ENCODE data around the gene FAM170B.

The FAM170B gene

DNA sequence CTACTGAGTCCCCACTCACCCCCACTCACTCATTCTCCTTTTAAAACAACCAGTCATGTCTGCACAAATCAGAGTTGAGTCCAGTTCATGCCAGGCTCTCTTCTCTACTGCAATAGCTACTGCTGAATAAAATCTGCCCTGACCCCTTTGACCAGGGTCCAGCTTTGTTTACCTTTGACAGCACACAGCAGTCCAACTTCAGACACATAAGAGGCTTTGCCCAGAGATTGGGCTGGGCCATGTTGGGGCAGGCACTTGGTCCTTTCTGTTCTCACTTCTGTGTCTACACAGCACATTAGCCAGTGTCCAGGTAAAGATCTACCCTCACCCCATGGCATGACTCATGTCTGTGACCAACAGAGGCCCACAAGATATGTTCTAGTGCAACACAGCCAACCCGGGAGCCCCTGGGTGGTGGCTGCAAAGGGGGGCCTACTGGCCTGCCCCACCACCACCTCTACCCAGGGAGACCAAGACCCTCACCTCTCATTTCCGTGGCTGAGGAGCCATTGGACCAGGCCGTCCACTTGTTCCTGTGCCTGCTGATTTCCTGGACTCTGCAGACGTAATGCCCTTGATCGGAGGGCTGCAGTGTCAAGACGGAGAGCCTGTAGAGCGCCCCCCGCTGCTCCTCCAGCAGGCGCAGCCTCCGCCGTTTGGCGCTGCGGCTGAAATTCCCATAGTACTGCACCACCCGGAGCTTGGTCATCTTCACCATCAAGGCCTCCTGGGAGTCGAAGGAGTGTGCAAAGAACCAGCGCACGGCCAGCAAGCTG, 26.5 kb downstream of the FAM170B start:
- DNase-seq (ENCODE audit: low read depth in 4 of 4, low spot score in 1 of 4) = no peak

DNA sequence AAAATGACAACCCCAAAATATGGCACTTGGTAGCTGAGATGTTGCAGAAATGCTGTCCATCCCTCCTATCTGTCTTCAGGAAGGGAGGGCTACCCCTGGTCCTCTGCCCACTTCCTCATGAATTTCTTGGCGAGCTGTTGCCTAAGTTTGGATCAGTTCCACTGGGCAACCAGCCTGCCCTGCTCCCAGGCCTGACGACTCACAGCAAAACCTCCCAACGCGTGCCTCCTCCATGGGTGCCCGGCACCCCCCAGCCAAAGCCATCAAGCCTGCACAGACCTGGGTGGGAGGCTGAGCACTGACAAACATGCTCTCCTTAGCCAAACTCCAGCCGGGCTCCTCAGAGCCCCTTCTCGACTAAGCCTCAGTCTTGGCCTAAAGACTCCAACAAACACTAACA, 27.4 kb downstream of the FAM170B start:
- no peak for DNase-seq (ENCODE audit: low read depth in 4 of 4, low spot score in 1 of 4)

DNA sequence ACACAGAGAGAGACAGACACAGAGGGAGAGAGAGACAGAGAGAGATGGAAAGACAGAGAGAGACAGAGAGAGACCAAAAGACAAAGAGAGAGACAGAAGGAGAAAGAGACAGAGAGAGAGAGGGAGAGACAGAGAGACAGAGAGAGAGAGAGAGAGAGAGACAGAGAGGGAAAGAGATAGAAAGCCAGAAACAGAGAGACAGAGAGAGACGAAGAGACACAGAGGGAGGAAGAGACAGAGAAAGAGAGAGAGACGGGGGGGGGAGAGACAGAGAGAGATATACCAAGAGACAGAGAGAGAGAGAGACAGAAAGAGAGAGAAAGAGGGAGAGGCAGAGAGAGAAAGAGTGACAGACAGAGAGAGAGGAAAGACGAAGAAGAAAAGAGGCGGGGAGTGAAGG, 28.7 kb downstream of the FAM170B start:
- no peak for DNase-seq (ENCODE audit: low read depth in 4 of 4, low spot score in 1 of 4)

DNA sequence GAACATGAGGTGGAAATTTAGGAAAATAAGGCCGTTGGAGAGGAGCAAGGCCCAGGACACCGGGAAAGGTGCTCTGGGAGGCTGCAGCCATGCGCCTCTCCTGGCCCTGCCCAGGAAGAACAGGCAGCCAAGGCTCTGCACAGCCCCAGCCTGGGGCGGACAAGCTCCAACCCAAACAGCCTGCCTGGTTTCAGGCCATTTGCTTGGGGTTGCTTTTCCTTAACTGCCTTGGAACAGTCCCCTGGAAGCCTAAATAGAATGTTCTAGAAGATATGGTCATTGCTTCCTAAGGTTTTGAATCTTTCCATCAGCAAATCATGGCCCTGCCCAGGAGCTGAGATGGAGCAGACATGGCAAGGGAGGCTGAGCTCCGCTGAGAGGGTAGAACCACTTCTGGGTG, 29.5 kb downstream of the FAM170B start:
- DNase-seq (ENCODE audit: low read depth in 4 of 4, low spot score in 1 of 4) = no peak

DNA sequence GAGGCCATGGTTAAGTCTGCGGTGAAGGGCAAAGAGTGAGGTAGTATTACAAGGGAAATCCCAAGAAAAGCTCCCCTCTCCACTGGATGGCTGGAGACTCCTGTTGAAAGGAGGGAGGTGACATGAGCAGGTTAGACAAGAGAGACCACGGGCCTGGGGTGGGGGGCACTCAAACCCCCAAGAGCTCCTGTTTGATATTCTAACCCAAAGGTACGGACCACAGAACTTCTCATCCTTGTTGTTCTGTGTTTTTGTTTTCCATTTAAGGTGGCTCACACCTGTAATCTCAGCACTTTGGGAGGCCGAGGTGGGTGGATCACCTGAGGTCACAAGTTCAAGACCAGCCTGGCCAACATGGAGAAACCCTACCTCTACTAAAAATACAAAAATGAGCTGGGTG, 30.1 kb downstream of the FAM170B start:
- no peak for DNase-seq (ENCODE audit: low read depth in 4 of 4, low spot score in 1 of 4)

DNA sequence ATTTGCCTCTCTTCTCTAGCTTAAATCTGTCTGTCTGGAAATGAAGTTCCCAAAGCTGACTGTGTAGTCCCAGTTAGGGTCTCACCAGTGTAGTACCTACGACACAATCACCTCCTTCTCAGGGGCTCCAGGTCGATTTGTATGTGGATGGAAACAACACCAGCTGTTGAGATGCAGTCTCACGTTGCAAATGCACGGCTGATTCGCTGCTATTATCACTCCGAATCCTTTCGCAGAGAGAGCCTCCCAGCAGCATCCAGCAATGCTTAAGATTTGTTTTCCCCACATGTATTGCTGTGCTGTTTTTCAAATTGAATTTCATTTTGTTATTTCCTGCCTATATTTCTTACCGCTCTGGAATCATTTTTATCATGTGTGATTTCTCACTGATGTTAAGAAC, 34.8 kb downstream of the FAM170B start:
- DNase-seq (ENCODE audit: low read depth in 4 of 4, low spot score in 1 of 4) = no peak

DNA sequence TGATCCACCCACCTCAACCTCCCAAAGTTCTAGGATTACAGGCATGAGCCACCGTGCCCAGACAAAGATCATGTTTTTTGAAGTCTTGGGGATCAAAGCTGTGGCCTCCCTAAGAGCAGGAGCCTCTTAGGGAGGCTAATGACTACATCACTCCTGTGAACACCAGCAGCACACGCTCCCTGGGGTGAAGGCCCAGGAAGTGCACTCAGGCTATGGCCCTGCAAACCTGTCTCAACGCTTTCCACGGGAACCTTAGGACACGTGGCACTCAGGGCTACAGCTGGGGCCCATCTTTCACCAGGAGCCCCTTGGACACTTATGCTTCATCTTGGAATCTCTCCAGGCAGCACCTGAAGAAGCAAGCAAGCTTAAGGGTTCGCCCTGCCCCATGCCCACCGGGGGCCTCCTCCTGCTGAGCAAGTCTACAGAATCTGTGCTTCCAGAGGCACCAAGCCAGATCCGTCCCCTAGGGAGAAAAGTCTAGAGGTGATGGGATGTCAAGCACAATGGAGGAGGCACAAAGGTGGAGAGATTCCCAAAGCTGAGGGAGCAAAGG, 36.9 kb downstream of the FAM170B start:
- no peak for DNase-seq (ENCODE audit: low read depth in 4 of 4, low spot score in 1 of 4)

DNA sequence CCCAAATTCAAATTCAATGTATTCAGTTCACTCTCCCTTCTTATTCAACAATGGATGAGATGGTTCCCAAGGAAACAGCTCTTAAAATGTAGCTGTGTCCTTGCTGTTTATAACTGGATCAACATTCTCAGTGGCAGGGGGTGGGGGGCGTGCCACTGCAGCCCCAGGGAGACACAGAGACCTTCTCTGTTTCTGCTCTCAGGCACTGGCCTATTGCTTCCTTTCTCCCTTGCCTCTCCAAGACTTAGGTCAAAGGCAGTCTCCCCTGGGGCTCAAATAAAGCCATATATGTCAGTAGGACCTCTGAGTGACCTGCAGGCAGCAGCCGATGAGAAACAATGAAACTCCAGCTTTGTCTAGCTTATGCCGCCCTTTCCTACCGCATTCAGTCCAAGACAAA, 39.2 kb downstream of the FAM170B start:
- DNase-seq (ENCODE audit: low read depth in 4 of 4, low spot score in 1 of 4) = no peak

DNA sequence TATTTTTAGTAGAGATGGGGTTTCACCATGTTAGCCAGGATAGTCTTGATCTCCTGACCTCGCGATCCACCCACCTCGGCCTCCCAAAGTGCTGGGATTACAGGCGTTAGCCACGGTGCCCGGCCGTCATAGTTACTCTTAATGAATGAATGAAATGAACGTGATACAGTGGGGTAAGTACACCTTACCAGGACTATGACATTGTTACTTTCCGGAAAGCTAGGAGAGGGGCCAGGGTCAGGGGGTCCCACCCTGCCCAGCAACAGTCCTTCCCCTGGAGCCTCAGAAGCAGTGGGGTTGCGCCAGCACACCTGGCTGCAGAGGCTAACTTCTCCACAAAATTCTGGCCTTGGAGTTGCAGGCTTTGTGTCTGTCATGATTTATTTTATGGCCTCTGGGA, 39.9 kb downstream of the FAM170B start:
- DNase-seq (ENCODE audit: low read depth in 4 of 4, low spot score in 1 of 4) = no peak

DNA sequence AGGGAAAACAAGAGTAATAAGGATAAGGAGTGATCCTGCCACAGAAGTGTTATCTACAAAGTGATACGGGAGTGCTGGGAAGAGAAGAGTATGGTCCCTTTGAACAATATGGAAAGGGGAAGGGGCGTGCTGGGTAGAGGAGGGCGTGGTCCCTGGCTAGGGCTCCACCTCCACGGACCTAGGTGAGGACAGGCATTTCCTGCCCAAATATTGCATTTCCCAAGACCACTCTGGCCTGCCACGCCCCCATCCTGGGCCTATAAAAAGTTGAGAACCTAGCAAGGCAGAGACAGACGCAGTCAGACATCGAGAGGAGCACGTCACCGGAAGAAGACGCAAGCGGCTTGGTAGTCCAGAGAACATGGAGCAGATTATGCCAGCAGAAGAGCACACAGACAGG, 41.3 kb downstream of the FAM170B start:
- DNase-seq (ENCODE audit: low read depth in 4 of 4, low spot score in 1 of 4) = no peak

DNA sequence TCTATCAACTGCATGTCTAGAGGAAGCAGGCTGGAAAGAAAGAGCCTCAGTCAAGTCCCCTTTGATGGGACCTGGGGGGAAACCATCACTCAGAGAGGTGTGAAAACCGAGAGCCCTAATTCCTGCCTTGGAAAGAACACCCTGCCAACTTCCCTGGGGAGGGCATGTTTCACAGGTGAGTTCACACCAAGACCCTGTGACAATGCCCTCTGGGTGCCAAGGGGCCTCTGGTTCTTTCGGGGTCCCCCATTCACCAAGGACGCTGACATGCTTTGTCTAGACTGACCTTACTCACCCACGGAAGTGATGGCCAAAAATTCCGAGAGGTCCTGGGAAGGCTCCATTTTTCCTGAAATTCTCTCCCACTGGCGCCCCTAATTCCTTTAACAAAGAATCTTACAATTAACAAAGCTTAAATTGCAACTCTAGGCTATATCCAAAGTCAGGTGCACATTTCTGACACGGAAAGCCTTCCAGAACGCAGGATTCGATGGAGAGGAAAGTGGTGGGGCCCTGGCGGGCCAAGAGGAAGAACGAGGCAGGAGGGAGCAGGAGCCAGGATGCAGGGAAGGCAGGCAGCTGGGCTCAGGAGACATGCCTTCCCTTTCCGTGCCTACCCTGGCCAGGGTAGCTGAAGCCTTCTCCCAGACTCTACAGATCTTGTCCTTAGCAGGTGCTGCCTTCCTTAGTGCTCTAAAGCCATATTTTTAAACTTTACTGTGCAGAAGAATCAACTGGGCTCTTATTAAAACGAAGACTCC, 42.2 kb downstream of the FAM170B start:
- no peak for DNase-seq (ENCODE audit: low read depth in 4 of 4, low spot score in 1 of 4)

DNA sequence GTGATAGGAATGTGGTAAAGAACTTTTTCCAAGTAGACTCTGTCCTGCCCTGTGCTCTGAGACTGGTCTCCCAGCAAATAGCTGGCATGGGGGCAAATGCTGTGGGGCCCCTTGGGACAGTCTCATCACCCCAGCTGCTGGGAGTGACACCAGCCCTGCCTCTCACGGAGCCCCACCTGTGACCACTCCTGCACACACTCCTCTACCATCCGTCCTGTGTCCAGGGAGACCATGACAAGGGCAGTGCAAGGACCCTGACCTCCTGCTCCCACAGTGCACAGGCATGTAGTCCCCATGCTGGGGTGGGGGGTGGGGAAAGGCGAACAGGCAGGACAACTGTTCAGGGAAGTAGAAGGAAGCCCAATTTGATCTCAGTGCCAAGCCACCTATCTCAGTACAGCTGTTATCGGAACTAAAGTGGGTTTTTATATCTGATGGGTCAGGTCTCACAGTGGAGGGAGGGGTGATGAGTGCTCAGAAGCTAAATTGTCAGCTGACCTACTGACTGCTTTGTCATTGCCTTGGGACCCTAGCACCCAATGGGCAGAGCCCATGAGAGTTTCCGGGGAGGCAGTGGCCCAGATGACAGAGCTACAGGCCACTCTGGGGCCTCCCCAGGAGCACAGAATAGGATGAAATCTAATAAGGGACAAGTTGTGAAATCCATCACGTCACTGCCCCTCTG, 43.0 kb downstream of the FAM170B start:
- no peak for DNase-seq (ENCODE audit: low read depth in 4 of 4, low spot score in 1 of 4)

DNA sequence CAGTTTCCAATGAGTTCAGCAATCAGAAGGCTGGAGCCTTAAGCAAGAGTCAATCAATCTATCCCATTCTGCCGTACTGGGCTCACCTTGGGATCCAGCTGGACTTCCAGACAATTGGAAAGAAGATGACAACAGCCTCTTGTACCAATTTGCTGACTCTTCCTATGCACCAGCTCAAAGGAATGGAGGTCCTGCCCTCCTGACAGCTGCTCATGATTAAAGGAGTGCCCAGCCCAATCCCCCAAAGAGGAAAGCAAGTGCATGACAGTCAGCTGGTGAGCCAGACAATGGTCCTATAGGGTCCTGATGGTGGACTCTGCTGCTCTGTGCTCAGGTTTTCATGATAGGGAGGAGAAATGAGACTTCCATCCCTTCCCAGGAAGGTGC, 43.6 kb downstream of the FAM170B start:
- no peak for DNase-seq (ENCODE audit: low read depth in 4 of 4, low spot score in 1 of 4)

DNA sequence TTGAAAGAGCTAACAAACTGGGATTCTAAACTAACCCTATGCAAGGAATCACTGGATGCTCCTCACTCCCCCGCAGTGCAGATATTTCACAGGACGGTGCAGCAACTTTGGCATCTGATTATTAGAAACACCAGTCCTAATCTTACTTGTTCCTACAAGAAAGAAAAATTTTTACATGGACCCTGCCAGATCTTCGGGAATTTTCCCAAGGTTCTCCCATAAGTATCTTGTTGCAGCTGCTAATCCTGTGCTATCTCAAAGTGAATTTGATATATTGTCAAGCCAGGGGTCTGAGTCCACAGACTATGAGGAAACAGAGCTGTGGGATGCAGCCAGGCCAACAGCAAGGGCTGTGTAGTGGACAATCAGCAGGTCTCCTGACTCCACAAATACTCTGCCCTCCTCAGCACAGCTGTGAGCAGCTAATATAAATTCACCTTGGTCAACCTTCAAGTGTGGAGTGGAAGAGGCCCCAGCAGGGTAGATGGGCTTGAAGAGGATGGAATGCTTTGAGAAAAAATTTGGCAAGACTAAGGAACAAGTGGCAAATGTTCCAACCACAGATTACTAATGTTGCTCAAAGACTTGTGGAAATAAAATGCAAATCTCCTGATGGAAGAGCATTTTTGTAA, 44.1 kb downstream of the FAM170B start:
- DNase-seq (ENCODE audit: low read depth in 4 of 4, low spot score in 1 of 4) = no peak

DNA sequence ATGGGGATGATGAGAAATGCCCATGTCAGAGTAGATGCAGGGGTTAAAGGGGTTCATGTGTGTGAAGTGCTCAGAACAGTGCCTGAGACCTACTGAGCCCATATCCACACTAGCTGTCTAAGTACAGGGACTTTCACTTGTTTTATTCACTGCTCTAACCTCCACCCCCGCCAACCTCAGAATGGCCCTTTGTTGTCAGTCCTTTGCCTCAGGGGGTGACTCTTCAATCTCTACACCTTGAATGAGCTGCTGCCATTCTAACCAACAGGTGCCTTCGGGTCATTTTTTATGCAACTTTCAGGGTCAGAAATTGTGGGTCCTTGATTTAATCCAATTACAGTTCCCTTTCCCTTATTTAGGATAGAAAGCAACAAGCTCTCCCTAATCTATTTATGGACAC, 44.7 kb downstream of the FAM170B start:
- DNase-seq (ENCODE audit: low read depth in 4 of 4, low spot score in 1 of 4) = no peak

DNA sequence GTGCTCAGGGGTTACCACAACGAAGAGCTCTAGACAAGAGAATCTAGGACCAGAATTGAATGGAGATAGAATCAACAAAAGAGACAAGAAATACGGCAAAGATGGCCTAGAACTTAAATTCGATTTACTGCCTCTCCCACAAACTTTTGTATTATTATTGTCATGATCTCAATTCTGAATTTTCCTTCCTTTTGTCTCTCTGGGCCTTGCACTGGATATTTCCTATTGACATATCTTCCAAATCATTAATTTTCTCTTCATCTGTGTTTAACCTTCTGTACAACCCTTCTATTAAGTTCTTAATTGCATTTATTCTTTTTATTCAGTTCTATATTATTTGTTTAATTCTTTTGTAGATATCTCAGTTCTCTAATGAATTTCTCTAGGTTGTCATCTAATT, 46.9 kb downstream of the FAM170B start:
- no peak for DNase-seq (ENCODE audit: low read depth in 4 of 4, low spot score in 1 of 4)

DNA sequence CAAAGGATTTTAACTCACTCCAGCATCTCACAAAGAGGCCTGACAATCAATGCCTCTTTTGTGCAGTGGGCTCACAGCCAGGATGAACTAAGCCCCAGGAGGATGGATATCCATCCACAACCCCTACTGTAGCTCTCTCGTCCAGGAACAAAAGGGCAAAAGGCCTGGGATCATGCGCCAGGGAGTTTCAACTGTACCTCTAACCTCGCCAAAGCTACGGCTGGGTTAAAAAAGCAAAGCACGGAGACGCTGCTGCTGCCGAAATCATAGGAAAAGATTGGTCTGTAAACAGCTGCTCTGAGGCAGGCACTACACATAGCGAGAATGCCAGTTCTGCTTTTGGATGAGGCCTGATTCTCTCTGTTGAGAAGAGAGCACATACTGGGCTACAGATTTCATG, 50.6 kb downstream of the FAM170B start:
- no peak for DNase-seq (ENCODE audit: low read depth in 4 of 4, low spot score in 1 of 4)

DNA sequence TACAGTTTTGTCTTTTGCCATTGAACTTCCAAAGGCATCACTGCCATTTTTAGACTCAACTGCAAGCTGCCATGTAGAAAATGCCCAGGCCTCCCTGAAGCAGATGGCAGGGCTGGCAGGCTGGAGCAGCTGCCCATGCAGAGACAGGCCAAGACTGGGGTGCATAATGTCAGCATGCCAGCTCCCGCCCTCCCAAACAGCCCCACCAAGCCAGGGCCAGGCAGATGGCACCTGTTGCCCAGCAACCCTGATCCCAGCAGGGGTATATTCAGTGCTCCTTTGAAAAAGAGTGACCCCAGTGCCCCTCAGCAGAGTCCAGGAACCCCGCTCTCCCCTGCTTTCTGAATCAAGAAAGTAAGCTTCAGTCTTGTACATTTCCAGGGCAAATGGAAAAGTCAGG, 51.1 kb downstream of the FAM170B start:
- DNase-seq (ENCODE audit: low read depth in 4 of 4, low spot score in 1 of 4) = no peak

DNA sequence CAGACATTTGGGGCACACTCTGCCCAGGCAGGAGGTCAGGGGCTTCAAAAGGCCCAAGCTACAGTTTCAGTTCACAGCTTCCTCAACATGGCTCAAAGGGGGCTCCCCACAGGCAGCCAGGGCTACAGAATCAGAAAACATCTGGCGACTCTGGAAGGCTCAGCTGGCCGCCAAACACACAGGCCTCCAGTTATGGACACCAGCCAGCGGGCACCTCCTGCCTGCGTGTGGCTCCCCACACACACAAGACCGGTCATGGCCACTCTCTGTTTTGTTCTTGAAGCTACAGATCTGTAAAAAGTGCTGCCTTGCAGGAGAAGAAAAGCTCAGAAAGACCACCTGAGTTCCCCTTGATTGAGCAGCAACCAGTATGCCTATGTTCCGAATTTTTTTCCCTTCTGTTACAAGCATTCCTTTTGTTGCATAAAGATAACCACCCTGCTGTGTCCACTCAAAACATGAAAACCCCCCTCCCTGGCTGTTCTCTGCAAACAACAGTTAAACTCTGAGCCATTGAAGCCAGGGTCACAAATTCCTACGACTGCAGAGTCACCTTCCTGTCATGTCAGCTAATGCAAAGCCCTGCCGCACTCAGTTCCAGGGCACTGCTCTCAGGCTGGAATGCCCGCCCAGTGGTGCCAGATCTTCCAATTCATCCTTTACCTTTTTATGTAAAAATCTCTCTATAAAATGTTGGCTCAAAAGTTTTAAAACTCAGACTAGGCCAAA, 52.1 kb downstream of the FAM170B start:
- DNase-seq (ENCODE audit: low read depth in 4 of 4, low spot score in 1 of 4) = no peak
